DMS 273 treated with DMSO at 0.1 percent for 48 hours (cell line): ENCODE measurements around the gene MOV10L1.

Experiments
- DNase-seq: peaks from one replicate; lab custom pipeline; 2025; lab: John Stamatoyannopoulos, UW

MOV10L1 gene

GRCh38 chr22:50205781-50206569 is 116.2 kb downstream of the MOV10L1 start:
- DNase-seq = no peak

GRCh38 chr22:50206599-50206998 is 116.8 kb downstream of the MOV10L1 start:
- no peak for DNase-seq

- no peak for DNase-seq
These were observed 117.8 kb downstream of the MOV10L1 start for GRCh38 chr22:50207383-50208140.

GRCh38 chr22:50208430-50208938 is 118.7 kb downstream of the MOV10L1 start:
- no peak for DNase-seq

GRCh38 chr22:50208939-50209892 is 119.4 kb downstream of the MOV10L1 start:
- no peak for DNase-seq

GRCh38 chr22:50209893-50210292 is 120.1 kb downstream of the MOV10L1 start:
- DNase-seq = no peak

GRCh38 chr22:50210378-50211139 is 120.8 kb downstream of the MOV10L1 start:
- DNase-seq = no peak

- no peak for DNase-seq
These were observed 121.3 kb downstream of the MOV10L1 start for GRCh38 chr22:50211147-50211546.
